OCI-LY7 (cell line): ENCODE data around the gene GNB1.

Experiments used
- CTCF ChIP-seq: fragments of 200-600 bp; sonication (generic); conservative IDR thresholded peaks from 2 replicates; pipeline ENCODE4 v1.5.1; 2014; ENCODE audit warnings: mild to moderate bottlenecking, antibody characterized with exemption, low read length, moderate library complexity, mixed read lengths
- EZH2phosphoT487 ChIP-seq: fragments of 200-600 bp; sonication (generic); IDR thresholded peaks from 2 replicates; pipeline ENCODE4 v1.6.1; 2018; ENCODE audit warnings: low read depth, borderline replicate concordance, mild to moderate bottlenecking, mixed run types, antibody characterized with exemption, low read length, moderate library complexity, mixed read lengths

DNA sequence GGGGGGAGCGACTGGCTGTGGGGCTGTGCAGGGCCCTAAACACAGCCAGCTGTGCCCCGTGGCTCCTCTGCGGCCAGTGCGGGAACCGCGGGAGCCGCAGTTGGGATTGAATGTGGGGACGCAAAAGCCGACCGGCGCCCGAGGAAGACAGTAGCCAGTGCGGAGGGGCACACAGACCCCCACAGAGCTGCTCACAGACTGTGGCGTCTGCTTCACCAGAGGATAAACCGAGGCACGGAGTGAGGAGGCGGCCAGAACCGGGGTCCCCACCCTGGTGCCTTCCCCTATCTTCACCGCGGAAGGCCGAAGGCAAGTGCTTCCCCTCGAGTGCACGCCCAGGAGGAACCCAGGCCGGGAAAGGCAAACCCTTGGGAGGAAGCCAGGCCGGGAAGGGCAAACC is 36.9 kb upstream of the GNB1 start:
- TF ChIP-seq CTCF (no peak), EZH2phosphoT487 (no peak)
